Liver (tissue), 9 donors: ENCODE measurements around the gene PACC1. TPM values are rescaled to one million over a fixed set of nuclear protein-coding genes. Genes with fewer than 3 reads are reported as not detected.

Source experiments
- DNase-seq: peaks from one replicate; pipeline ENCODE4 v3.0.0-alpha.2; 2017; ENCODE audit warnings: low spot score
- H3K27ac ChIP-seq, 2 donors: one replicate each; pipeline ENCODE4 v1.7.0; 2013; ENCODE audit warnings: inconsistent platforms in 2 of 2, low read length in 2 of 2, control low read depth in 1 of 2, low read depth in 1 of 2, mild to moderate bottlenecking in 1 of 2
- H3K27me3 ChIP-seq, 4 donors: one replicate each; pipeline versions ENCODE4 v1.6.1 to v1.7.0; 2013; ENCODE audit warnings: low read length in 3 of 4, inconsistent platforms in 1 of 4, mild to moderate bottlenecking in 1 of 4, moderate library complexity in 1 of 4; ENCODE audit not compliant: control insufficient read depth in 4 of 4, insufficient read depth in 4 of 4
- H3K36me3 ChIP-seq, 4 donors: one replicate each; pipeline versions ENCODE4 v1.6.1 to v1.7.0; 2013; ENCODE audit warnings: low read length in 3 of 4, mild to moderate bottlenecking in 3 of 4, low read depth in 1 of 4, moderate library complexity in 1 of 4; ENCODE audit not compliant: control insufficient read depth in 4 of 4, insufficient read depth in 3 of 4
- H3K4me1 ChIP-seq, 4 donors: one replicate each; pipeline versions ENCODE4 v1.6.1 to v1.7.0; 2013; ENCODE audit warnings: low read length in 3 of 4, mild to moderate bottlenecking in 3 of 4, moderate library complexity in 1 of 4; ENCODE audit not compliant: control insufficient read depth in 4 of 4, insufficient read depth in 4 of 4
- H3K4me3 ChIP-seq, 3 donors: one replicate each; pipeline versions ENCODE4 v1.6.1 to v1.7.0; 2013; ENCODE audit warnings: low read length in 3 of 3, control low read depth in 1 of 3, low read depth in 1 of 3, mild to moderate bottlenecking in 1 of 3
- H3K9ac ChIP-seq, 2 donors: one replicate each; pipeline ENCODE4 v1.7.0; 2013; ENCODE audit warnings: low read length in 2 of 2, mild to moderate bottlenecking in 2 of 2, moderate library complexity in 2 of 2, control low read depth in 1 of 2, low read depth in 1 of 2
- H3K9me3 ChIP-seq, 4 donors: one replicate each; pipeline versions ENCODE4 v1.6.1 to v1.7.0; 2013; ENCODE audit warnings: low read length in 3 of 4; ENCODE audit not compliant: control insufficient read depth in 4 of 4
- ATF3 ChIP-seq: IDR thresholded peaks from 2 replicates; pipeline ENCODE4 v1.6.1; 2016; ENCODE audit warnings: antibody characterized with exemption
- CTCF ChIP-seq: fragments of 150-350 bp; IDR thresholded peaks from 2 replicates; pipeline ENCODE4 v1.5.1; 2017; ENCODE audit warnings: improper control_type of control experiment, low read depth, low read length; ENCODE audit not compliant: missing input control
- EGR1 ChIP-seq, 2 donors: IDR thresholded peaks; 2 replicates each; pipeline ENCODE4 v1.6.1; 2016 to 2018; ENCODE audit warnings: antibody characterized with exemption in 2 of 2, low read depth in 2 of 2
- FOXA1 ChIP-seq: IDR thresholded peaks from 2 replicates; pipeline ENCODE4 v1.6.1; 2016; ENCODE audit warnings: antibody characterized with exemption
- FOXA2 ChIP-seq: IDR thresholded peaks from 2 replicates; pipeline ENCODE4 v1.6.1; 2016; ENCODE audit warnings: antibody characterized with exemption
- GABPA ChIP-seq, 2 donors: IDR thresholded peaks in 1 of 2; conservative IDR thresholded peaks in 1 of 2; 2 replicates each; pipeline ENCODE4 v1.6.1; 2016; ENCODE audit warnings: antibody characterized with exemption in 2 of 2, mild to moderate bottlenecking in 1 of 2, moderate library complexity in 1 of 2
- HNF4G ChIP-seq: IDR thresholded peaks from 2 replicates; pipeline ENCODE4 v1.6.1; 2016; ENCODE audit warnings: antibody characterized with exemption
- JUND ChIP-seq, 2 donors: IDR thresholded peaks; 2 replicates each; pipeline ENCODE4 v1.6.1; 2016; ENCODE audit warnings: antibody characterized with exemption in 2 of 2
- MAX ChIP-seq: IDR thresholded peaks from 2 replicates; pipeline ENCODE4 v1.6.1; 2016; ENCODE audit warnings: antibody characterized with exemption
- NR2F2 ChIP-seq: IDR thresholded peaks from 2 replicates; pipeline ENCODE4 v1.6.1; 2016; ENCODE audit warnings: antibody characterized with exemption
- RAD21 ChIP-seq, 2 donors: IDR thresholded peaks; 2 replicates each; pipeline ENCODE4 v1.6.1; 2016; ENCODE audit warnings: antibody characterized with exemption in 2 of 2, mild to moderate bottlenecking in 2 of 2
- REST ChIP-seq: IDR thresholded peaks from 2 replicates; pipeline ENCODE4 v1.6.1; 2016; ENCODE audit warnings: antibody characterized with exemption, mild to moderate bottlenecking
- RXRA ChIP-seq, 2 donors: IDR thresholded peaks; 2 replicates each; pipeline ENCODE4 v1.6.1; 2017 to 2018; ENCODE audit warnings: antibody characterized with exemption in 2 of 2, mild to moderate bottlenecking in 1 of 2
- SP1 ChIP-seq: IDR thresholded peaks from 2 replicates; pipeline ENCODE4 v1.6.1; 2018; ENCODE audit warnings: antibody characterized with exemption, mild to moderate bottlenecking
- TAF1 ChIP-seq: conservative IDR thresholded peaks from 2 replicates; pipeline ENCODE4 v1.6.1; 2016; ENCODE audit warnings: antibody characterized with exemption, mild to moderate bottlenecking
- YY1 ChIP-seq: IDR thresholded peaks from 2 replicates; pipeline ENCODE4 v1.6.1; 2016; ENCODE audit warnings: antibody characterized with exemption, mild to moderate bottlenecking
- ZBTB33 ChIP-seq: IDR thresholded peaks from 2 replicates; pipeline ENCODE4 v1.6.1; 2016; ENCODE audit warnings: antibody characterized with exemption
- WGBS: extraction: QIAGEN DNeasy Blood & Tissue Kit; methylation state at CpG from one replicate; pipeline ENCODE4 v1.1.7; 2013; 5-methylcytosine and 5-hydroxymethylcytosine counted together
- polyA plus RNA-seq, 2 donors: library from polyadenylated mRNA; stranded (reverse) in 1 of 2; unstranded in 1 of 2; fragments of 200-250 nt in 1 of 2; fragments of >200 nt in 1 of 2; fragmentation: Nextera tagmentation in 1 of 2; extraction: Ambion mirVana in 1 of 2; gene quantifications; one replicate each; pipeline versions ENCODE4 v1.2.1 to v1.2.3, GENCODE V29; 2013 to 2015
- total RNA-seq, 2 donors: library from RNA; depleted of rRNA; stranded (reverse); fragments of >200 nt; gene quantifications; one replicate each; pipeline ENCODE4 v1.2.3, GENCODE V29; 2014
- donor health status: healthy.
- donor health status: healthy.
- donor health status: healthy.
- donor health status: healthy.
- donor health status: healthy.

PACC1 gene
- total and polyA plus RNA-seq, 4 donors, result 1.4 to 3.4 (median 1.7) TPM

GRCh38 chr1:212438831-212439237 lies 24.1 kb upstream of the PACC1 start:
- Histone ChIP-seq H3K27me3 (no peaks in the 10 kb centered on the region), H3K27ac (no peak overlapping the region), H3K4me1 (peaks cover 0 to 3% (median under 1%) of the 10 kb centered on the region in 4 donors), H3K9me3 (no peaks in the 10 kb centered on the region), H3K9ac (no peak overlapping the region), H3K4me3 (no peak overlapping the region), H3K36me3 (no peaks in the 10 kb centered on the region)
- no peak for DNase-seq
- TF ChIP-seq NR2F2 (no peak), REST (no peak), RAD21 (IDR thresholded peaks at IDR 0.05) (no peak), TAF1 (no peak), ATF3 (no peak), HNF4G (no peak), SP1 (no peak), FOXA1 (no peak), ZBTB33 (no peak), RXRA (IDR thresholded peaks at IDR 0.05) (no peak), YY1 (no peak), MAX (no peak), CTCF (no peak)
- 96% methylated on average over 2 of the region's 2 CpGs for WGBS

GRCh38 chr1:212437179-212437798 lies 22.6 kb upstream of the PACC1 start:
- Histone ChIP-seq H3K4me1 (peaks cover 0 to 11% (median 6%) of the 10 kb centered on the region in 4 donors), H3K9ac (no peak overlapping the region), H3K36me3 (no peaks in the 10 kb centered on the region), H3K4me3 (no peak overlapping the region), H3K27ac (no peak overlapping the region), H3K9me3 (no peaks in the 10 kb centered on the region), H3K27me3 (no peaks in the 10 kb centered on the region)
- WGBS, result 88% methylated on average over 4 of the region's 4 CpGs
- no peak for DNase-seq
- no peak for TF ChIP-seq FOXA1
- TF ChIP-seq HNF4G, result no peak
- TF ChIP-seq GABPA (IDR thresholded peaks at IDR 0.05 in 1 of 2, conservative IDR thresholded peaks at IDR 0.05 in 1 of 2), result no peak
- TF ChIP-seq RAD21 (IDR thresholded peaks at IDR 0.05), result no peak
- no peak for TF ChIP-seq EGR1 (IDR thresholded peaks at IDR 0.05; ENCODE audit: low read depth in 2 of 2)
- no peak for TF ChIP-seq ZBTB33
- no peak for TF ChIP-seq MAX
- TF ChIP-seq RXRA (IDR thresholded peaks at IDR 0.05), result no peak
- TF ChIP-seq REST, result no peak
- TF ChIP-seq ATF3, result no peak
- TF ChIP-seq JUND (IDR thresholded peaks at IDR 0.05), result no peak
- TF ChIP-seq FOXA2, result no peak
